Fibroblast of skin of left biceps (primary cell): ENCODE measurements around the gene PPP6R2.

Experiments used
- DNase-seq, 2 experiments: peaks; one replicate each; pipeline ENCODE4 v3.0.0-alpha.2; 2013; ENCODE audit warnings: low read depth in 2 of 2

Gene PPP6R2

GRCh38 chr22:50342651-50343540 is at the start of gene PPP6R2:
Gene PPP6R2 (plus strand): TSS chr22:50343327. CDS start chr22:50393909, 50,582 bp downstream.
- DNase-seq = no peak

- DNase-seq = no peak
Observed at GRCh38 chr22:50293441-50294318, 49.4 kb upstream of the PPP6R2 start.

- no peak for DNase-seq
Observed at GRCh38 chr22:50294319-50294656, 48.8 kb upstream of the PPP6R2 start.

- no peak for DNase-seq
Observed at GRCh38 chr22:50296658-50297490, 46.3 kb upstream of the PPP6R2 start.

GRCh38 chr22:50297510-50298265 is 45.4 kb upstream of the PPP6R2 start:
- DNase-seq = no peak

- DNase-seq = no peak
Observed at GRCh38 chr22:50298266-50298637, 44.9 kb upstream of the PPP6R2 start.

GRCh38 chr22:50298937-50299784 is 44.0 kb upstream of the PPP6R2 start:
- no peak for DNase-seq

- no peak for DNase-seq
Observed at GRCh38 chr22:50299785-50300619, 43.1 kb upstream of the PPP6R2 start.

- no peak for DNase-seq
Observed at GRCh38 chr22:50300620-50301257, 42.4 kb upstream of the PPP6R2 start.

- no peak for DNase-seq
Observed at GRCh38 chr22:50301581-50301991, 41.5 kb upstream of the PPP6R2 start.

GRCh38 chr22:50302041-50302541 is 41.0 kb upstream of the PPP6R2 start:
- no peak for DNase-seq

GRCh38 chr22:50302564-50302963 is 40.6 kb upstream of the PPP6R2 start:
- DNase-seq = no peak

- DNase-seq = no peak
Observed at GRCh38 chr22:50303515-50303847, 39.6 kb upstream of the PPP6R2 start.

- no peak for DNase-seq
Observed at GRCh38 chr22:50303848-50304527, 39.1 kb upstream of the PPP6R2 start.

GRCh38 chr22:50304528-50305392 is 38.4 kb upstream of the PPP6R2 start:
- DNase-seq = no peak

- no peak for DNase-seq
Observed at GRCh38 chr22:50305393-50305922, 37.7 kb upstream of the PPP6R2 start.
